Activated naive CD4-positive, alpha-beta T cell treated with anti-CD3 and anti-CD28 coated beads for 36 hours (primary cell): ENCODE data around the gene KIF6. TPM values are rescaled to one million over a fixed set of nuclear protein-coding genes. Genes with fewer than 3 reads are reported as not detected.

Experiments used
- CTCF ChIA-PET: fragments of 350-600 bp; sonication (Branson Sonifier 250); formaldehyde crosslinking; loops from one replicate; lab custom pipeline; 2021; ENCODE audit warnings: antibody characterized with exemption; lab: Charles Lee
- DNase-seq: peaks from one replicate; pipeline ENCODE4 v3.0.0-alpha.2; 2020
- H3K27ac Mint-ChIP-seq: one replicate; pipeline ENCODE4 v1.8.0; 2021; ENCODE audit warnings: mild to moderate bottlenecking, mixed read lengths
- H3K27me3 Mint-ChIP-seq: one replicate; pipeline ENCODE4 v1.8.0; 2021; ENCODE audit warnings: low read depth, mixed read lengths
- H3K36me3 Mint-ChIP-seq: one replicate; pipeline ENCODE4 v1.8.0; 2021; ENCODE audit warnings: low read depth, mixed read lengths
- H3K4me1 Mint-ChIP-seq: one replicate; pipeline ENCODE4 v1.8.0; 2021; ENCODE audit warnings: low read depth, mixed read lengths
- H3K4me3 Mint-ChIP-seq: one replicate; pipeline ENCODE4 v1.8.0; 2021; ENCODE audit warnings: mild to moderate bottlenecking, moderate library complexity, mixed read lengths
- H3K9me3 Mint-ChIP-seq: one replicate; pipeline ENCODE4 v1.8.0; 2021; ENCODE audit warnings: mixed read lengths
- intact Hi-C: fragments of 100-400 bp; cut with micrococcal nuclease; formaldehyde crosslinking; loops from one replicate; pipeline ENCODE4 v1.15.1; 2023
- total RNA-seq, 2 experiments: library from RNA; stranded (reverse); gene quantifications; one replicate each; pipeline ENCODE4 v1.2.3, GENCODE V29; 2021

The KIF6 gene
- total RNA-seq, 2 experiments from 2014 or later: 0.10 to 0.30 TPM

DNA sequence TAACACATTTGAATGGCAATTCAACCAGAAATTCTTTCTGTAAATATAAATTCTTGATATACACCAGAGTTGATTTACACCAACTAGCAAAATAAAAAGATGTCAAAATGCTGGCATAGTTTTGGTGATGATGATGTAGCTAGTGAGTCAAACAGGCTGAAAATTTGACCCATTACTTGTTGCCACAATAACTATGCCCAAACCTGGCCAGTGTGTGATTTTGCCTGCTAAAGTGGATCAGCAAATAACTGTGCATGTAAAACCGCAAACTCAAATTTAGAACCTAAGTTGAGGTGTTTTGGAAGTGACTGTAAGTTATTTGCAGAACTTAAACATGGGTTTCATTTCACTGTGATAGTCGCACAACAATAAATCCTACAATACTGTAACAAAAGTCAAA lies 125.9 kb downstream of the KIF6 start:
- no peak for DNase-seq
- H3K27ac Mint-ChIP-seq: no peak overlapping the region
- peaks cover 16% of the 10 kb centered on the region for H3K27me3 Mint-ChIP-seq
- CTCF ChIA-PET: no interaction called here
- no peaks in the 10 kb centered on the region for H3K4me1 Mint-ChIP-seq
- no peak overlapping the region for H3K4me3 Mint-ChIP-seq
- no peaks in the 10 kb centered on the region for H3K9me3 Mint-ChIP-seq
- intact Hi-C loops: no loop called here
- no peaks in the 10 kb centered on the region for H3K36me3 Mint-ChIP-seq

DNA sequence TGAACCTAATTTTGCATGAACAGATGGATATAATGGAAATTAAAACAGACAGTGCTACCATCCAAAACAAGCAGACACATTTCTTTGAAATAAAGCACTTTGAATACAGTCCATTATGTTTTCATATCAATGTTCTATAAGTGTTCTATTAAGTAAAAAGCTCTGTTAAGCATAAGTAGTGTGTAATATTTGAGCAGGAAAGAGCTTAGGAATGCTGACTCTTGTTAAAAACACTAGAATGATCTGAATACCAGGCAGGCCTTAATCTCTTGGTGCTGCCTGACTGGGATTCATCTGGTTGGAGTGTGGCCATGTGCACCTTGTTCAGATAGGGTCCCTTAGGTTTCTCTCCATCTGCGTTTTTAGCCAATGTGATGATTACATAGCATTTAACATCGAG lies 130.9 kb downstream of the KIF6 start:
- no peak for DNase-seq
- no peaks in the 10 kb centered on the region for H3K9me3 Mint-ChIP-seq
- H3K27ac Mint-ChIP-seq: no peak overlapping the region
- H3K4me1 Mint-ChIP-seq: no peaks in the 10 kb centered on the region
- no peaks in the 10 kb centered on the region for H3K36me3 Mint-ChIP-seq
- H3K4me3 Mint-ChIP-seq: no peak overlapping the region
- CTCF ChIA-PET: interaction anchor here (0.7 kb wide), 1 partner anchor 11 kb away, joined by 3 read pairs; no protein-coding TSS in a partner anchor
- intact Hi-C loops: no loop called here
- H3K27me3 Mint-ChIP-seq: peaks cover 16% of the 10 kb centered on the region

DNA sequence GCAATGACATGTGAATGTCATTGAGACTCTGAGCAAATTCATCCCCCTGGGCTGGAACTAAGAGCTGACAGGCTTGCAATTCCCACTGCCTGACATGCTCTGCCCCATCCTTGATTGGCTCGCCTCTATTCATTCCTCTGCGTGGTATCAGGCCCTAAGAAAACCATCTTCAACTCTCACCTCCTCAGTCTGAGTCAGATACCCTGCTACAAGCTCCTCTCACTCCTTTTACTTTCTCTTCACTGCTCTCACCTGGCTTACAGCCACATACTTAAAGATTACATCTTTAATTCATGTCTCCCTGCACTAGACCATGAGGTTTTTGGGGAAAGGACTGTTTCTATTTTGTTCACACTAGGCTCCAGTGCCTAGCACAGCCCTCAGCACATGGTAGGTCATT lies 131.6 kb downstream of the KIF6 start:
- Mint-ChIP-seq H3K36me3 (no peaks in the 10 kb centered on the region), H3K4me1 (no peaks in the 10 kb centered on the region), H3K4me3 (no peak overlapping the region), H3K27ac (no peak overlapping the region), H3K9me3 (no peaks in the 10 kb centered on the region), H3K27me3 (peaks cover 16% of the 10 kb centered on the region)
- CTCF ChIA-PET: no interaction called here
- intact Hi-C loops: no loop called here
- DNase-seq: no peak

DNA sequence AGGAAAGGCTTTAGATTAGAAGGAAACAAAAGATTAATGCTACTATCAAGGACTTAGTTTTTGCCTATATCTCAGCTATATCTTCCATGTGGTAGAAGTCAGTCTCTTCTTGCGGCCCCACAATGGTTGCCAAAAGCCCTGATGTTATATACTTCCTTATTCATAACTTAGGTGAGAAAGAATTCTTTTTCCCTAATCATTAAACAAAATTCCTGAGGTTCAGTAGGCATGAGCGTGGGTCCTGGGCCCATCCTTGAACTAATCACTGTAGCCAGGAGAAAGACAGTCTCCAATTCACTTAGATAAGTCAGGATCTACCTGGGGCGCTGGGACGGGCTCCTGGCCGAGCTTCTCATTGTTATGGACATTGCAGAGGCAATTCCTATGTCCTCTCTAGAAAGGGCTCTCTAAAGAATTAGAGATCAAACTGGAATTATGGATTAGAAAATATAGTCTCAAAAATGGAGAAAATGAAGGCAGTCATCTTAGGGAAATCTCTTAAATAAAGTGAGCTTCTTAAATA lies 134.3 kb downstream of the KIF6 start:
- Mint-ChIP-seq H3K27ac (no peak overlapping the region), H3K4me3 (no peak overlapping the region), H3K4me1 (no peaks in the 10 kb centered on the region), H3K36me3 (no peaks in the 10 kb centered on the region), H3K9me3 (no peaks in the 10 kb centered on the region), H3K27me3 (peaks cover 11% of the 10 kb centered on the region)
- no peak for DNase-seq
- intact Hi-C loops: no loop called here
- CTCF ChIA-PET: no interaction called here

DNA sequence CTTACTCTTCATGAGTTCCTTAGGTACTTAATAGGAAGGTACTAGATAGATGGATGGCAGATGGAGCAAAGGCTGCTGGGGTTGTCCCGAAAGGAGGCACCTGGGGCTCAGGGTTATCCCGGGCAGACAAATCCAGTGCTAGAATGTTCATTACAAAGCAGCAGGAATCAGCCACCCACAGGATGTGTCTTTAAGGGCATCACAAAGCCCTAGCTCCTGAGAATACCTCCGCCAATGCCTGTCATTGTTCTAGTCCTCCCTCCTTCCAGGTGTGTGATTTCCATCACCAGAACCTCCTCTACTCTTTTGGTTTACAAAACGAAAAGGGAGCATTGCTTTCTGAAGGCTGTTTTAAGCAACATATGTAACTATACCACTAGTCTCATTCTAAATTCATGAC lies 138.1 kb downstream of the KIF6 start:
- H3K36me3 Mint-ChIP-seq: no peaks in the 10 kb centered on the region
- CTCF ChIA-PET: no interaction called here
- intact Hi-C loops: no loop called here
- no peaks in the 10 kb centered on the region for H3K4me1 Mint-ChIP-seq
- H3K27me3 Mint-ChIP-seq: peaks cover 15% of the 10 kb centered on the region
- no peak for DNase-seq
- H3K9me3 Mint-ChIP-seq: no peaks in the 10 kb centered on the region
- no peak overlapping the region for H3K4me3 Mint-ChIP-seq
- H3K27ac Mint-ChIP-seq: no peak overlapping the region

DNA sequence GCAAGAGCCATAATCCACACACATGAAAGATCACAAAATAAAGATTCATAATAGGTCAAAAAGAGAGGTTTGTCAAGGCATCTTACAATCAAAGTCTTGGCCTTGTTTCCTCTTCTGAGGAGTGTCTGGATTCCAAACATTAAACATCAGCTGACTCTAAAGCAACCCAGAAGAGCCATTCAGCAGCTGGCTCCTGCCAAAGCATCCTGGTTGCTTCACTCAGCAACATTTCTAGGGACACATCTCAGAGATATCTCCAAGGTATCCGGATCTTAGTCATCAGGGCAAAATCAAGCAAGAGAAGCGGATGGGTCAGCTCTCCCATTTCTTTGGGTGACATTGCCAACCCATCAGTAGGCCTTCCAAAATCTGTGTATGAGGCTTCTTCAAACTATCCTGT lies 139.6 kb downstream of the KIF6 start:
- DNase-seq: no peak
- Mint-ChIP-seq H3K27ac (no peak overlapping the region), H3K27me3 (peaks cover 12% of the 10 kb centered on the region), H3K36me3 (no peaks in the 10 kb centered on the region), H3K4me3 (no peak overlapping the region), H3K9me3 (no peaks in the 10 kb centered on the region), H3K4me1 (no peaks in the 10 kb centered on the region)
- intact Hi-C loops: no loop called here
- CTCF ChIA-PET: no interaction called here

DNA sequence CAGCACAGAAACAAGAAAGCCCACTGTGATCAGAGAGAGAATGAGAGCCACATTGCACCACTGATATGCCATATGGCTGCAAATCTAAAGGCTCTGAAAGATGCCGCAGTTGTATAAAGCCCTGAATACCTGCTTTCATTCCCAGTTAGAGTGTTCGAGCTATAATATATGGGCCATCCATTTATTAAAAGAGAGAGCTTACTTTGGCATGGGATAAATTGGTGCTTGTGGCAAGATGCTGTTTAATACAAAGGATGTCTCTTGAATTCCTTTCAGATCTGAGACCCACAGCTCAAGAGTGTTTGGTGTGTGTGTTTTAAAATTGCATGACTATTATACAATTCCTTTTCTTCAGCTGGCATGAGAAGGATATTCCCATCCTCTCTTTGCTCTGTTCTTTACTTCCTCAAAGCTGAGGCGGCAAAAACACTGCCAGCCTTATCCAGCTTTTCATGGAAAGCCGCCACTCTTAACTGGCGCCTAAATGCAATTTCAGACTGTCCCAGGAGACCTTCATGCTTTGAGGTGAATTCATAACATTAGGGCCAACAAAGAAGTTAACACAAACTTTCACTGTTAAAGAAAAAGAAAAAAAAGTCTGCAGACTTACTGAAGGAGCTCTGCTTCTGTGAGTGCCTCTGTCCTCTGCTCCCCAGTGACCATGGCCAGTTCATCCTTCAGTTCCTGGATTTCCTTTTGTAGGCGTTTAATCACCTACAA lies 147.6 kb downstream of the KIF6 start:
- Mint-ChIP-seq H3K4me1 (no peaks in the 10 kb centered on the region), H3K27ac (no peak overlapping the region), H3K9me3 (no peaks in the 10 kb centered on the region), H3K4me3 (no peak overlapping the region), H3K27me3 (peaks cover 15% of the 10 kb centered on the region), H3K36me3 (no peaks in the 10 kb centered on the region)
- CTCF ChIA-PET: interaction anchor here (0.7 kb wide), 1 partner anchor 115 kb away, joined by 3 read pairs; no protein-coding TSS in a partner anchor
- intact Hi-C loops: no loop called here
- DNase-seq: no peak

DNA sequence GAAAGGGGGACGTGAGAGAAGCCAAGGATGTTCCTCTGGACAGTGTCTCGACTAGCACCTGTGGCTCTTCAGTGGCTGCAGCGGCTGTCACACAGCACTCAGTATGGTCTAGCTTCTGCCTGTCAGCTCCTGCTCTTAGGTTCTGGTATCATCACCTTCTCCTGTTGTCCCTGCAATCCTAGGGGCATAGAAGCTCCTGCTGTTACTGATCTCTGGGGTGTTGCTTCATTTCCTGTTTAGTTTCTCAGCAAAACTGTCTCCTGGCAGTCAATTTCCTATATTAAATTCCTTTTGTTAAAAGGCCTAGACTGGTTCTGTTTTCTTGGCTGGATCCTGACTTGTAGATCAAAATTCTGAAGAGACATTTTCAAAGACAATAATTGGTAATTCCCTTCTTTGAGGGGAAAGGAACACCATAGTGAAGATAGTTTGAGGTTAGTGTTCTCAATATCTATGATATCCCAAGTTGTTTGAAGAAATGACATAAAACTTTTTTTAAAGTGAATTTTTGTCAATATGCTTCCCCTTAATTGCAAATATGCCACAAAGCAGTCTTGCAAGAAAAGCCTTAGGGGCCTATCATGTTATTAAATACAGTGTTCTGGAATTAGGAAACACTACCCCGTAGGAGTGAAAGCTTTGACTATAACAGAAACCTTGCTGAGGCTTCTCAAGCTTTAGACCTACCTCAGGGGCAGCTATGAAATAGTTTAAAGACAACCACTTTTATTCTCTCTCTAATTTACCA lies 148.5 kb downstream of the KIF6 start:
- H3K27me3 Mint-ChIP-seq: peaks cover 17% of the 10 kb centered on the region
- no peaks in the 10 kb centered on the region for H3K36me3 Mint-ChIP-seq
- H3K4me1 Mint-ChIP-seq: no peaks in the 10 kb centered on the region
- CTCF ChIA-PET: no interaction called here
- no peak overlapping the region for H3K4me3 Mint-ChIP-seq
- H3K9me3 Mint-ChIP-seq: no peaks in the 10 kb centered on the region
- no peak overlapping the region for H3K27ac Mint-ChIP-seq
- intact Hi-C loops: no loop called here
- DNase-seq: no peak

DNA sequence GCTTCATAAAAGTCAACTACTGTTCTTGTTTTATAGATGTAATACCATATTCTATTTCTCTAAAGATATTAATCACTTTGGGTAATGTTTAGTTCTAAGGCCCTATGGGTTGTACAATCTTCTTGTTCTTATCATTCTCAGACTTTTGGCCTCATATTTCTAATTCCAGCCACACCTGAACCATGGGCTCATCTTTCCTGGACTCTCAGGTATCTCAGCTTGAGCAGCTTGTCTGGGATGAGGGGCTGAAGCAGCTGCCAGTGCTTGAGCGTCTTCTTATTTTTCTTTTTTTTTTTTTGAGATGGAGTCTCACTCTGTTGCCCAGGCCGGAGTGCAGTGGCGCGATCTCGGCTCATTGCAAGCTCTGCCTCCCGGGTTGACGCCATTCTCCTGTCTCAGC lies 150.2 kb downstream of the KIF6 start:
- peaks cover 16% of the 10 kb centered on the region for H3K27me3 Mint-ChIP-seq
- H3K27ac Mint-ChIP-seq: no peak overlapping the region
- no peaks in the 10 kb centered on the region for H3K4me1 Mint-ChIP-seq
- intact Hi-C loops: no loop called here
- no peaks in the 10 kb centered on the region for H3K36me3 Mint-ChIP-seq
- CTCF ChIA-PET: no interaction called here
- no peaks in the 10 kb centered on the region for H3K9me3 Mint-ChIP-seq
- no peak for DNase-seq
- H3K4me3 Mint-ChIP-seq: no peak overlapping the region

DNA sequence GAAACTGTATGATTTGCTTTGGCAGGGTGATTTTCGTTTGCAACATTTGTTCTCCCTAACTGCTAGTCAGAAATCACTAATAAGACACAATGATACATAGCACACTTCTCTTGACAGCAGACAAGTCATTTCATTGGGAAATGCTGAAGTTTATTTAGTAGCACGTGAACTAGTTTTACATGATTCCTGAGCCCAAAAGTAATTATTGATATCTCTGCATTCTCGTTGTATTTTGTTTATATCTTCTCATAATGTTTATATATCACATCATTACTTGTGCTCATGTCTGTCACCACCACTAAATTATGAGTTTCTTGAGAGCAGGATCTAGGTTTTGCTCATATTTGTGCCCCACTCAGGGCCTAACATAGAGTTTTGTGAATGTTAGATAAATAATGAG lies 151.7 kb downstream of the KIF6 start:
- no peaks in the 10 kb centered on the region for H3K4me1 Mint-ChIP-seq
- no peak overlapping the region for H3K27ac Mint-ChIP-seq
- peaks cover 18% of the 10 kb centered on the region for H3K27me3 Mint-ChIP-seq
- CTCF ChIA-PET: no interaction called here
- intact Hi-C loops: no loop called here
- H3K9me3 Mint-ChIP-seq: no peaks in the 10 kb centered on the region
- H3K36me3 Mint-ChIP-seq: no peaks in the 10 kb centered on the region
- no peak for DNase-seq
- H3K4me3 Mint-ChIP-seq: no peak overlapping the region

DNA sequence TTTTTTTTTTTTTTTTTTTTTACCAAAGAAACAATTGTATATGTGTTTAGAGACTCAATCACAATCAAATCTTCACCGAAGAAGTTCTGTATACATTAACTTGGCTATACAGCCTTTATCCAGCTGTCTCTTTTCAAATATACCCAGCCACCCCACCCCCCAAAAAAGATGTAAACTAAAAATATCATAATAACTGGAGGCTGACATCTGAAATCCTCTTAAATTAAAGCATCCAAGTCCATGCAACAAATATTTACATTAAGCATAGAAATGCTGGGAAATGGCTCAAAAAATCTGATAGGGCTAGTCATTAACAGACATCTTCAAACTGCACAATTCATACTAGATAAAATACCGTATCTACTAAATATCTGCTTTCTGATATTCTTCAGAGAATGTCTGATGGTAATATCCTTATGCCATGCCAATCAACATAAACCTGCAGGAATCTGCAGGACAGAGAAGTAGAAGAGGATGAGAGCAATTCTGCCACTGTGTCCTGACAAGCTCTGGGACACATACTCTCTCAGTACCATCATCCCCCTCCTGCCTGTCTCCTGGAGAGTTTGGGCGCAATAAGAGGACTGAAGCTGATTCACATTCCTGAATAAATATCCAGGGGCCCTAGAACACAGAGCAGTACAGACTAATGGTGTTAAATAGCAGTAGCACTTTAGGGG lies 152.4 kb downstream of the KIF6 start:
- DNase-seq: no peak
- H3K27ac Mint-ChIP-seq: no peak overlapping the region
- CTCF ChIA-PET: no interaction called here
- H3K36me3 Mint-ChIP-seq: no peaks in the 10 kb centered on the region
- intact Hi-C loops: no loop called here
- peaks cover 18% of the 10 kb centered on the region for H3K27me3 Mint-ChIP-seq
- no peaks in the 10 kb centered on the region for H3K9me3 Mint-ChIP-seq
- no peaks in the 10 kb centered on the region for H3K4me1 Mint-ChIP-seq
- H3K4me3 Mint-ChIP-seq: no peak overlapping the region

DNA sequence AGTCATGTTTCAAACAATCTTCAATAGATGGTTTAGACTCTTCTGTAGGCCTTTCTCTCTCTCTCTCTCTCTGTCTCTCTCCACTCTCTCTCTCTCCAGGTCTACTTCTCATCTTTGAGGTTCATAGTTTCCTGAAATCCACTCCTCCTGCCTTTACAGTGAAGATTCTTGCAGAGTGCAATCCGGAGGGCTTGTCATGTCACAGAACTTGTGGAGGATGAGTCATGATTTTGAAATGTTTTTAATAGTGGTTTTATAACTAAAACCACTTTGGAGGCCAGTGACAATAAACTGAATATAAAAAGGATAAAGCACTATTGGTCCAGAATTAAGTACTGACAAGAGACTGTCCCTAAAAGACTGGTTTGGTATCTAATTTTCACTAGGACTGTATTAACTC lies 156.3 kb downstream of the KIF6 start:
- Mint-ChIP-seq H3K36me3 (no peaks in the 10 kb centered on the region), H3K4me3 (no peak overlapping the region), H3K27ac (no peak overlapping the region), H3K27me3 (peaks cover 15% of the 10 kb centered on the region), H3K4me1 (no peaks in the 10 kb centered on the region), H3K9me3 (no peaks in the 10 kb centered on the region)
- intact Hi-C loops: no loop called here
- CTCF ChIA-PET: no interaction called here
- DNase-seq: no peak
